Inflammatory macrophage treated with lipopolysaccharide for 1 hour (primary cell): ENCODE measurements around the gene IVL.
A peak's percentile ranks its signal among the peaks of the same experiment; 100 is the strongest.

Source experiments
- DNase-seq, 2 donors: peaks; one replicate each; pipeline ENCODE4 v3.0.0-alpha.2; 2020 to 2022

Gene IVL

DNA sequence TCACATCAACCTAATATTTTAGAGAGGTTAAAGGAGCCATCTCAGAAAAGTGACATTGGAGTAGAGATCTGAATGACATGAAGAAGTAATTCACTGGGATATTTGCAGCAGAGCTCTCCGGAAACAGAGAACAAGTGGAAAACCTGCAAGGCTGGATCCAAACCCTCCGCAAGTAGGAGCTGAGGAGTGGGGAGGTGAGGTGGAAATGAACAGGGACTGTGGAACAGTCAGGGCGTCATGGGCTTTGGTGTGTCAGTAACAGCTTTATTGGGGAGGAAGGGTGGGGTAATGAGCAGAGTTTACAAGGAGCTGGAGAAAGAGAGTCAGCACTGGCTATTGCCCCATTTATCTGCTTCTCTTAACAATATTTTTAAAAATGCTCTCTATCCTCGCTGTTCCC is 9.3 kb upstream of the IVL start:
- no peak for DNase-seq

DNA sequence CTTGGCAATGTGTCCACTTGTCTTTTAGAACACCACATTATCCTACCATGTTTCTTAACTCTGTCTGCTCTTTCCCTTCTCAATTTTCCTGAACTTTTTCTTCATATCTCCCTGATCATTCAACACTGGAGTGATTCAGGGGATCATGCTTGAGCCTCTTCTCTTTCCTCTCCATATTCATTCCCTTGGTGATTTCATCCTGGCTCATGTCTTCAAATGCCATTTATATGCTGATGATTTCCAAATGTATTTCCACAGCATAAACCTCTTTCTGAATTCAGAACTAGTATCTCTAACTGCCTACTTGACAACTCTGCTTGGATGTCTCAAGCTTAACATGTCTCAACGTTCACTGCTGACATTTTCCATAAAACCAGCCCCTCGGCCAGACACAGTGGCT is 8.5 kb upstream of the IVL start:
- DNase-seq = no peak

DNA sequence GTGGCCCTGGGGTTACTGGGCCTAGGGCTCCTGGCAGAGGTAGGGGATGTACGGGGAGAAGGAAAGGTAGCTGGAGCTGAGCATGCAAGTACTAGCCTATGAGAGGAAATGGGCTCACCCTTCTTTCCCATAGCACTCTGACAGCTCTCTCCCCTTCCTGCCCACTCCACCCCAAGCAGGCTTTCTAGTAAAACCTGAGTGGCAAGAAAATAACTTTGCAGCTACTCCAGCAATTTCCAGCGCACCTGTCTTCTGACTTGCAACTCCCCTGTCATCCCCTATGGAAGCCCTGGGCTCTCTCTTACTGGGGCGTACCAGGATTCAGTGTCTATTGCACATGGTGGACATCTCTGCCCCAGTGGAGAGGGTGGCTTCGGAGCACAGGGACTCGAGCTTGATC is 6.7 kb upstream of the IVL start:
- no peak for DNase-seq

DNA sequence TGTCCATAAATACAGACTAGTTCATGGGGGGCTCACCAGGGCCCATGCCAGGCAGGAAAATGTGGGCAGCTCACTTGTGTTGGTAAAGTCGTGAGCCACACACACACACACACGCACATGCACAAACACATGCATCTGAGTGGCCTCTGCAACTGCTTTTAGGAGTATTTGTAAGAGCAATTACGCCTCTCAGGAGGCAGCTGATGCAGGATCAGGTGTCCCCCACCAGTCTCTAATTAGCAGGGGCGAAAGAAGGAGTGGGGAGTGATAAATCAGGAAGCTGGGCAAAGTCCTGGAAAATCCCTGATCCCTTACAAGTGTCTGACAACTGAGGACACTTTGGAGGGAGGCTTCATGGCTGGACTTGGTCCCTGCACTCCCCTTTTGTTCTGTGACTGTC is 5.7 kb upstream of the IVL start:
- no peak for DNase-seq

DNA sequence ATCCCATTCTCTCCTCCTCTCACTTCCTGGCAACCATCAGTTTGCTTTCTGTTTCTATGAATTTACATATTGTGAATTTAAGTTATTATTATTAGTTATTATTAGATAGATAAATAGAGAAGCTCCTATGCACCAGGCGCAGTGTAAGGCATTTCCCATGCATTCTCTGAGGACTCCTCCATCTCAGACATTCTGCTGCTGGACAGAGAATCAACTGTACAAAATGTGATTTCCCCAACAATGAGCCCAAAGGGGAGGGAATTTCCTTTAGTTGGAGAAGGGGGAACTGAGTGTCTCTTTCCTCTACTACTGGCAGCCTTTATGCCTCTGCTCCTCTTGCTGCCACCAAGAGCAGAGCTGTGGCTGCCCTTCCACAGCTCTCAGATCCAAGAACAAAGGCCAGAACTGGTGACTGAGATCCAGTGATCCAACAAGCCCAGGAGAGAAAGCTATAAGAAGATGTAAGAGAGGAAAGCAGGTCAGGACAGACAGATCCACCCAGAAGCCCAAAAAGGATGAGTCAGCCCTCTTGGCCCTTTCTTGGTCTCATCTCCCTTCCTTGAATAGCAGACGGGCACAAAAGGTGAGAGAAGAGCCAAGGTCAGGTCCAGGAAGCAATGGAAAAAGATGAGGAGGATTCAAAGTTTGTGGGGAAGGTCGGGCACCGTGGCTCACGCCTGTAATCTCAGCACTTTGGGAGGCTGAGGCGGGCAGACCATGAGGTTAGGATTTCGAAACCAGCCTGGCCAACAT is 3.5 kb upstream of the IVL start:
- peak in 1 of 2 donors; percentile 6 for DNase-seq

DNA sequence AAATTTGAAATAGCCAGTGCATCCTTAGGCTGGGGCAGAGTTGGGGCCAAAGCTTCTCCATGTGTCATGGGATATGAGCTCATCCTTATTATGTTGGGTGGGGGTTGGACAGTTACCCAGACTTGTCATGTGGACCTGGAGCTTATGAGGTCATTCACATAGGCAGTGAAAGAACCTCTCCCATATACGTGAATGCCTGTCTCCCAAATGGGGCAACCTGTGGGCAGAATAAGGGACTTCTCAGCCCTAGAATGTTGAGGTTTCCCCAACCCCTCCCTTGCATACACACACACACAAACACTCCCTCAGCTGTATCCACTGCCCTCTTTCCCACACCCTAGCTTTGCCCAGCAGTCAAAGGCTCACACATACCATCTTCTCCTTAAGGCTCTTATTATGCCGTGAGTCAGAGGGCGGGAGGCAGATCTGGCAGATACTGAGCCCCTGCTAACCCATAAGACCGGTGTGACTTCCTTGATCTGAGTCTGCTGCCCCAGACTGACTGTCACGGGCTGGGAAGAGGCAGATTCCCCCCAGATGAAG is 2.3 kb upstream of the IVL start:
- DNase-seq = peak in 1 of 2 donors; percentile 5

DNA sequence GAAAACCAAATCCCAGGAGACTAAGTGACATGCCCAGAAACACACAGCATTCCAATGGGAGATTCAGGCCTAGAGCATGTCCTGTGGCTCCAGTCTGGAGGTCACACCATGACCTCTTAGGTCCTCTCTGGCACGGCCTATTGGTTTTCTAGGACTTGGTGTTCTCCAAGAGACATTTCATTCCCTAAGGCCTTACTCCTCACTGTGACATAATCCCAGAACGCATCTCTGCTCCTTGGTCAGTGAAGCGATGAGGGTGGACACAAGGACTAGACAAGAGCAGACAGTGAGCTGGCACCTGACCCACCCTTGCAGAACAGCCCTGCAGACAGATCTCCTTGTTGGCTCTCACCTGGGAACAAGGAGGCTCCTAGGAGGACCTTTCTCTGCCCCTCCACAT is 860 bp downstream of the IVL start:
- DNase-seq = no peak

DNA sequence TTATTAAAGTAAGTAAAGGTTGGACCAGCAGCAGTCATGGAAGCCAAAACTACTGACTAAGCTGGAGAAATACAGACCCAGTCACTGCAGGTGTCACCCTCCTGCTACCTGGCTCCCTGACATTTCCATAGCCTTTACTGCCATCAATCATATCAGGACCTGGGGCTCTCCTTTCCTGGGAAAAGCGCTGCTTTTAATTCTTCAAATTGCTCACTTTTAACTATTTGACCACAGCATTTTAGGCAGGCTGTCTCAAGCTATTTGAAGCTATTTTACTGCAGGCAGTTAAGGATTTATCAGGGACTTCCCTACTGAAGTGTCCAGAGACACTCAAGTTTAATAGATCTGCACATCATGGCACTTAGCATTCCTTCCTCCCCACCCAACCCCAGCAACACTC is 4.1 kb downstream of the IVL start:
- DNase-seq = no peak

DNA sequence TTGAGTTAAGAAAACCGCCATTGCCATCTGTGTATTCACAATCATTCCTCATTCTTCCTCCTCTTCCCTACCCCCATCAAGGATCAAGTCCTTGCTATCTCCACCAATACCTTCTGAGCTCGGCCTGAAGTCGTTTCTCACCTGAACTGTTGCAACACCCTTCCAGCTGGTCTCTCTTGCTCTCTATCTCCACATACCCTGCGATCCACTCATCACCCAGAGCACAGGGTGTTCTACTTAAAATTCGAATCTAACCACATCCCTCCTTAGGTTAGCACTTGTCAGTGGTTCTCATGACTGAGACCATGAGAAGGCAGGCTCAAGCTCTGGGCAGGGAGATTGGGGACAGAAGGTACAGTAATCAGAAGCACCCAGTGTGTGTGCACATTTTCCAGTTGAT is 4.6 kb downstream of the IVL start:
- no peak for DNase-seq

DNA sequence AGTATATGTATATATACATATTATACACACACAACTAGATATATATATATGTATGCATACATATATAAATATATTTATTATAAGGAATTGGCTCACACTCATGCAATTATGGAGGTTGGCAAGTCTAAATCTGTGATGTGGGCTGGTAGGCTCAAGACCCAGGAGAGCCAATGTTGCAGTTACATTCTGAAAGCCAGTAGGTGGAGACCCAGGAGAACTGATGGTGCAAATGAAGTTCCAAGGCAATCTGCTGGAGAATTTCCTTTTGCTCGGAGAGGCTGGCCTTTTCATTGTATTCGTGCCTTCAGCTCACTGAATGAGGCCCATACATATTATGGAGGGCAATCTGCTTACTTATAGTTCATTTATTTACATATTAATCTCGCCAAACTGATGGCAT is 9.4 kb downstream of the IVL start:
- DNase-seq = no peak

DNA sequence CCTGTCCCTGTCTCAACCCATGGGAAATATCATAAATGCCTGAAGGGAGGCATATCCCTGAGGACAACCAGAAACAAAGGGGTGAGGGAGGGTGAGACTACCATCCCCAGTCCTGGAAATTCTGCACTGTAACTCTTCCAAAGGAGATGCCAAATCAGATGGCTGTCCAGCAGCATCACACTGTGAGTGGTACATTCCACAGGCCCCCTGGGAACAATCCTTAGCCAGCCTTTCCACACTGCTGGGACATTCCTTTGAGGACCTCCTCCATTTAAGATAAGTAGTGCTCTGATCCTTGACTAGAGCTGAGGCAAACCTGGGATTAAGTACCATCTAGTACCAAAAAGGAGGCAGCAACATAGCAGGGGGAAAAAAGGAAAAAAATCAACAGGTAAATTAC is 10.7 kb downstream of the IVL start:
- DNase-seq = no peak

DNA sequence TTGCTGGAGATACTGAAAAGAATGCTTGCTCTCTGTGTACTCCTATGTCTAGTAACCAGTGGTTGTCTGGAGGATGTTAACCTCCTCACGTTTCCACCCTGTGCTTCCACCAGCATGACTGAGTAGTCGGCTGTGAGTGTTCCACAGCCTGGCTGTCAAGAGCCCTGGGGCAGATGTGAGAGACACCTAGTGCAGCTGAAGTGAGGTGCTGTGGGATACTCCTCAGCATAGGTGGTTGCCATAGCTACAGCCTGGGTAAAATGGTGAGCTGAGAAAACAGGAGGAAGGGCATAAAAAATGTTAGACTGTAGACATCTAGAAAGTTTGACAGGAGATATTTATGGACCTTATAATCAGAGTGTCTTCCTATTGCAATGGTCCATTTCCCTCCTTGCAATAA is 15.8 kb downstream of the IVL start:
- no peak for DNase-seq

DNA sequence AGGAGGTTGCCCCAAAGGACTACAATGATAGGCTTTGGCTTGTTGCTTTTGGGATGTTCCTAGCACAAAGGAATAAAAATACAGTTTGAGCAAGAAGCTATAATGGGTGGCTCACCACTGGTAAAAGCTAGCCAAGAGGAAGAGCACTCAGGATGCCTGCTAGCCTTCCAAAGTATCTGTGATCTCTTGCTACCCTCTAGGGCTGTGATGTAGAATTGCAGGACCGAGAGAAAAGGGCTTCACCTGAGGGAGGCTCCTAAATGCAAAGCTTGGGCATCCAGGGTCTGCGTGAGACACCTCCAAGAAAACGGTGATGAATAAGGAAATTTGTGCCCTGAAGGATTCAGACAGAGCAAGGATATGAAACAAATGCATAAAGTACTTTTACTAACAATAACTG is 17.7 kb downstream of the IVL start:
- peak in 1 of 2 donors; percentile 3 for DNase-seq

DNA sequence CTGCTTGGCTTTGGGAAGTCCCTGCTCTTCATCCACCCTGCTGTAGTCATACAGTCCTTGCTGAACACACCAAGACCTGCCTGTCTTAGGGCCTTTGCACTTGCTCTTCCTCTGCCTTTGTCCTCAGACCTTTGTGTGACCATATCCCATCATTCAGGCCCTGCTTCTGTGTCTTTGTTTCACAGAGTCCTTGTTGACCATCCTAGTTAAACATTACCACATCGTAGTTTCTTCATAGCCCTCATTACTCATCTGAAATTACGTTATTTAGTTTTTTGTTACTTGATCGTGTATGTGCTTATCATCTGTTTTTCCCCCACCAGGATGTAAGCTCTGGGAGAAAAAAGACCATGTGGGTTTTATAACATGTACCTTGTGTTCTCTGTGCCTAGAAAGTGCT is 20.3 kb downstream of the IVL start:
- no peak for DNase-seq

DNA sequence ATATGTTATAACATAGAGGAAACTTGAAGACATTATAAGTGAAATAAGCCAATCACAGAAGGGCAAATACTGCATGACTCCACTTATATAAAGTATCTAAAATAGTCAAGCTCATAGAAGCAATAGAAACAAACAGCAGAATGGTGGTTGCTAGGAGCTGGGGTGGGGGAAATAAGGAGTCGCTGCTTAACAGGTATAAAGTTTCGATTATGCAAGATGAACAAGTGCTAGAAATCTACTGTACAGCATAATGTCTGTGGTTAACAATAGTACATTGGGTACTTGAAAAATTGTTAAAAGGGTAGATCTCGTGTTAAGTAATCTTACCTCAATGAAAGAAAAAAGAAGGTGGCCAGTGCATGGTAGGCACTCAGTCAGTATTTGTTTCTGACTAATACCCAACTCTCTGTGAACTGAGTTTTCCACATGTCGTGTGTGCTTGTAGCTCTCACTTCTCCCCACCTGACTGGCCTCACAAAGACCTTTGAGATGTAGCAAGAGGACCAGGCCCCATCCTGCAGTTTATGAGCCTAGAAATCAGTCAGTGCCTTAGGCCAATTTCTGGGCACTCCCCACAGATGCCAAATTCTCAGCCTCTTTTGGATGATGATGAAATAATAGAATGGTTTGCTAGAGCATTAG is 23.9 kb downstream of the IVL start:
- DNase-seq = no peak

DNA sequence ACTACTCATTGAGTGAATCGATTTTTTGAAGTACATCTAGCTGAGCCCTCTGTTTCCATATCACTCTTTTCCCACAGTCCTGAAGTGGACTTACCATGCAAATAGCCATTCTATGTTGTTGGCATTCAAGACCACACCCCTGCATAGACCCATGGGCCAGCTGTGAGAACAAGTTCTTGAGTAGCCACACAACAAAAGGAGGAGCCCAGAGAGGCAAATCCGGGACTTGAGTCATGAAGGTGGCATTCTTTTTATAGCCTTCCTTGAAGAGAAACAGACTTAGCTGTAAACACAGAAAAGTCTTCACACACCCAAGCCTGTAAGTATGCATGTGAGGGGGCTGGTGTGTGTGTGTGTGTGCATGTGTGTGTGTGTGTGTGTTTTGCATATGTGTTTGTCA is 24.9 kb downstream of the IVL start:
- no peak for DNase-seq

DNA sequence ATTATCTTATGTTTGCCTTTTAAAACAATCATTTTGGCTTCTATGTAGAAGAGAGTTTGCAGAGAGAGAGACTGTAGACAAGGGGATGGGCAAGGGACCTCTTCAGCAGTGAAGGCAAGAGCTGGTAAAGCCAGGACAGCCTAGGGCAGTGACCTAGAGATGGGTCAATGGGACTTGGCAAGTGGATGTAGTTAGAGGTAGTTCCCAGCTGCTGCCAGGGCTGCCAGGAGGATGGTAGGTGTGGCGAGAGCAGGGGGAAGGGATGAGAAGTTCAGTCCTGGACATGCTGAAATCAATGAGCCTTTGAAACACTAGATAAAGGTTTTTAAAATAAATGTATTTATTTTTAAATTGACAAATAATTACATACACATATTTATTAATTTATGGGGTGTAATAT is 32.3 kb downstream of the IVL start:
- DNase-seq = no peak

DNA sequence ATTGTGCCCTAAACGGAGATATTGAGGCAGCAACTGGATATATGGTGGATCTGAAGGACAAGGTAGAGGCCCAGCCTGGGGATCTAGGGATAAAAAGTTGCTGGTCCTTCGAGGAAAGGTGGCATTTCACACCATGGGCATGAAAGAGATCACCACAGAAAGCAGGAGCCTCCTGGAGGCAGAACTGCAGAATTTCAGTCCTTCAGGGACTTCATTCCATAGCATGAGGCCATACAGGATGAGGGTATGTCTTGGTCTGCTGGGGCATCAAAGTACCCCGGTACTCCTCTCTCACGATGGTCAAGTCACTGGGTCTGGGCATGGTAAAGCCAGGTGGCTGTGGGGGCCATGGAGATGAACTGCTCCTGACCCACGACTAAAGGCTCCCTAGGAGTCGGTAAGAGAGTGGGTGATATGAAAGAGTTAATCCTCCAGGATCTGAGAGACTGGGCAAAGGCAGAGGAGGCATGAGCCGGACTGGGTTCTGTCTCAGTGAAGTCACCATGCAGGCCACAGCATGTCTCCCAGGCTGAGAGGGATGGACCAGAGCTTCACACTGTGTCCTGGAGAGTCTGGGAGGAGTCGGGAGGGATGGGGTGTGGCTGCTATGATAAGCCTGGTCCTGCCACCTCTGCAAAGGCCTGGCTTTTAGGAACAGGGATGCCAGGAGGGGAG is 32.8 kb downstream of the IVL start:
- DNase-seq = no peak

DNA sequence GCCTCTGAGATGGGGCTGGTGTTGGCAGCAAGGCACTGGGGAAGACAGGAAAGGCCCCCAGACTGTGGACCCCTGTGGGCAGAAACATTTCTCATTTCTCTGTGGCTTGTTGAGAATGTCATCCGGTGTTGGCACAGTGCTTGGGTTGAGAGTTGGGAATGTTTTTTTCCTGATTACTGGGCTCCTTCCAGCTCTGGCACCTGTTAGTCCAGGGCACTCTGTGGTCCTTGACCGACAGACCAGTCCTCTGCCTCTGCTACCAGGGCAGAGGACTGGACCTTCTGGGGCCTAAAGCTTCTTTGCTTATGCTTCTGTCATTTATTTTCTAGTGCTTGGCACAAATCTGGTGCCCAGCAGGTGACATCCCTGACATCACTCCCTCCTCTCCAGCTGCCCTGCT is 33.8 kb downstream of the IVL start:
- no peak for DNase-seq

DNA sequence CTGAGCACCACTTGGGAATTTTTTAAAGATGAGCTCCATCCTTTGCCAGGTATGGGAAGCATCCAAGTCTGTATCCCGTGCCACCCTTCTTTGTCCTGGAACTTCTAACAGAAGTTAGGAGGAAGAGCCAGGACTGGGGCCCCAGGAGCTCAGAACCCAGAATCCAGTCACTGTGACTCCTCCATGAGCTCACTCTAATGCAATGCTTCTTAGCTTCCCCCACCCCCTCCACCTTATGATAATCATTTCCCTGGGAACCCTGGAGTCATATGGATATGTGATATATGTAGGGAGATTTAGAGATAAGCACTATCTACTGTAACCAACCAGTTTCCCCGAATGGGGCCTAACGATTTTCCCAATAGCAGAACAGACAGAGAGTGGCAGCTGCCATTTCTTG is 37.9 kb downstream of the IVL start:
- DNase-seq = no peak

DNA sequence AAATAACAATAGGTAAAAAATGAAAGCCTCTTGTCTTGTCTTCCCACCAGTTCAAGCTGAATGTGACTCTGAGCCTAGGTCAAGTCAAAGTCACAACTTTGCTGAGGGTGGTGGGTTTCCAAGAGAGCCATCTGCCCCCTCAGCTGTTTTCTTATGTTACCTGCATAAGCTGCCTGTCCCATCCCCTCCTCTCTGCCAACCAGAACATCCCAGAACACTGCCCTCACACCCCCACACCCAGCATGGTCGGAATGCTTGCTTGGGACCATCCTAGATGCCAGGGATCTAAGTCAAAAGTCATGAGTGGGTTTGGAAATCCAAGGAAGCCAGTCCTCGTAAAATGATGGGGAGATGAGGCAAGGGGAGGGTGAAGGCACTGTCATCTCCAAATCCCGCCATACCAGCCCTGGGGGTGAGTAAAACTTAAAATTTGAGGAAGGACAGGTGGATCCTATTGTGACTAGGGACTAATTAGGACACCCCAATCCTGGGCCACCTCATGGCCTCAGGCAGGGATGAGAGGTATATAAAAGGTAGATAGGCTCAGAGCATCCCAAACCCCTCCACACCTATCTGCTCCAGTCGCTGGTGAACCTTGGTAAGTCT is 38.4 kb downstream of the IVL start, which contains the start of gene SPRR5:
TSS of gene SPRR5 (plus strand) at position 556 of the 606 bp plus-strand sequence. CDS start 1,349 bp downstream, outside the sequence.
- DNase-seq = no peak

DNA sequence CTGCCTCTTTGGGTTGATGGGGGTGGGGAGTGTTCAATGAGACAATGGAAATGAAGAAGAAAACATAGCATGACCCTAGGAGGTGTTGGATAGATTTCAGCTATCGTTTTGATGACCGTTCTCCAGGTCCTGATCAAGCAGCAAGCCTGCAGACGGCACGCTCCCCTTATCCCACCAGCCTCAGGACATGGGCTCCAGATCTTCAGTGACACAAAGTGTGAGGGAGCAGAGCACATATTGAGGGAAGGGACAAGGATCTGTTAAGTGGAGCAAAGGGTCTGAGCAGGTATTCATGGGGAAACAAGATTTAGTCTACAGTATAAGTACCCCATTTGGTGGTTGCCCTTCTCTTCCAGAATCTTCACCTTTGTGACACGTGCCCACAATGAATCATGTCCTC is 43.4 kb downstream of the IVL start:
- no peak for DNase-seq

DNA sequence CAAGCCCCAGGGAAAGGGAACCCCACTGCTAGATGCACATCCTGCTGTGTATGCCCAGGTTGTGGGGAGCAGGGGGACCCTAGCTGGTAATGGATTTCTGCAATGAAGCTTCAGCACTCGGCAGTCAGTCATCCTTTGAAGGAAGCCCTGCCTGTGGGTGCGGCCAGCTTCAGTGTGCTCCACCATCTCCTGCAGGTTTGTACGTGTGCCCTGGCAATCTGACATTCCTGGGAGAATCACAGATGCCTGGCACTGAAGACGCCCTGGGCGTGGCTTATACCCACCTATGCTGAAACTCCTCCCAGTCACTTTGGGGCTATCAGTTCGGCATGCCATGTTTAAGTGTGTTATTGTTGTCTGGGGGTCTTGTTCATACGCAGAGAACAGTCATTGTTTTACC is 45.4 kb downstream of the IVL start:
- DNase-seq = no peak

DNA sequence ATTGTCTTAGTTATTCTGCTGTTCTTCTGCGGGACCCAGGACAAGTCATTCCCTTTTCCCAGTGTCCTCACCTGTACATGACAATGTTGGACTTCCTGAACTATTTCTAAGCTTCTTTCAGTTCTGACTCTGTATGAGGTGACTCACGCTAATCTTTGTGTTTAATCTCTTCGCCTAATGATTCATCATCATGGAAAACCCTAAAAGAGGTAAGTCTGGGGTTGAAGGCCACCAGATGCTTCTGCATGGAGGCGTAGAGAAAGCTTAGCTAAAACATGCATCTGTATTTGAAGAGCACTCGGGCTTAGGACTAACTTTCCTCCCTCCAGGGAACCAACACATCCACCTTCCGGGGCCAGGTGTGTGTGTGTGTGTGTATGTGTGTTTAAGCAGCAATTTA is 46.1 kb downstream of the IVL start:
- no peak for DNase-seq
